ENCODE results near the gene PPM1H.
"Not testable (repeated sequence)": the region's sequence is repeated elsewhere in the genome, so short reads cannot be mapped to it uniquely, and the experiment has no call there.

The PPM1H gene

DNA sequence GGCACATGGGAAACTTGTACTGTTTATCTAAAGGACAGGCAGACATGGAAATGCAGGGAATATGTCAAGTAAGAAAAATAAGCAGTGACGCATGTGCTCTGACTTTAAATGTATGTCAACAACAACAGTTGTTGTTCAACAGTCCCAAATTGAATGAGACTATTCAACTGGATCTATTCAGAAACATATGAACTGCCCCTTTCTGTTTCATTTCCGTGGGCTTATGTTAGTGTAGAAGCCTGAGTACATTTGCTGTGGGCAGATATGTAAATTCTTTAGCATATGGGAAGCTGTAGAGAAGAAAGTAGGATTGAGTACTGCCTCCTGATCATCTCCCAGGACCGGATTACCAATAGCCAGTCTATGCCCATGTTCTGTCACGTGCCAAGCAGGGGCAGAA is 7.4 kb upstream of the PPM1H start:
- not testable (repeated sequence) for DNase-seq

DNA sequence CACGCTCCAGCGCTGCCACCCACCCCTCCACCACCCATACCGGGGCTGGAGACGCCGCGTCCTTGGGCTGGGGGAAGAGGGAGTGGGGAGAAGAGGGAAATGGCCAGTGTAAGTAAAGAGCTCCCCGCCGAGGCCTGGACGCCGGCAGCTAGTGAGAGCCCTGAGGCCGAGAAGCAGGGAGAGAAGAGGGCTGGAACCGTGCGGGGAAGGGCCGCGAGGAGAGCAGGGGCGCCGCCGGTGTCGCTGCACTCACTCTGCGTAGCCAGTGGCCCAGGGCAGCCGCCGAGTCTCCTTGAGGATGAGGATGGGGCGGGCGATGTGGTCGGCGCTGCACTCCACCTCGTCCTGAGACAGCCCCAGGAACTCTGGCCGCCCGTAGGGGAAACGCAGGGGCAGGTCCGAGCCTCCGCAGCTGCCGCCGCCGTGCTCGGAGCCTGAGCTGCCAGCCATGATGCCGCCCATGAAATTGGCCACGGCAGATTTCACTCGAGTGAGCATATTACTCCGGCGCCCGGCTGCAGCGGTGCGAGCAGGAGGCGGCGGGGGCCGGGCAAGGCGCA is 631 bp downstream of the PPM1H start:
- DNase-seq, result no peak

DNA sequence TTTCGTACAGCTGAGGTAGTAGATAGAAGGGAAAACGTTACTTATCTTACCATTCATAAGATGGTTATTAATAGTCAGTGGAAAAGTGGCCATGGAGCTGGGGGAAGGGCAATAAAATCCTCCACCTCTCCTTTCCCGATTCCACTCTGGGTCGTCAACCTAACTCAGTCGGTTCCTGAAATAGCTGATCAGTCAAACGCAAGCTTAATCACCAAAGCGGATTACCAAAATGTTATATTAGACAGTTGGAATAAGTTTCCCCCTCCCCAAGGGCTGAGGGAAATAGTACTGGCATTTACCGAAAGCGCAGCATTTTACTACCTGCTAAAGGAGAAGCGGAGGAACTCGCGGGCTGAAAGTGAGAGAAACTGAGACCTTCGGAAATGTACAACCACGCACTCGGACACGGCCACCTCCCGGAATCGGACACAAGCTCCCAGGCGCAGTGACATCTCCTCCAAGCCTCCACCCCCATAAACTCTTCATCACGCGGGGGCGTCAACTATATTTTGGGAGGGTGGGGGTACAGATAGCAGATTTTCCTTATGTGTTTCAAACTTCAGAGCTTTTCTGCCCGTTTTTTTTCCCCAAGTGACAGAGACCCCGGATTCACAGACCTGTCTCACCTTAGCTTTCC is 1.2 kb downstream of the PPM1H start:
- DNase-seq, result no peak

DNA sequence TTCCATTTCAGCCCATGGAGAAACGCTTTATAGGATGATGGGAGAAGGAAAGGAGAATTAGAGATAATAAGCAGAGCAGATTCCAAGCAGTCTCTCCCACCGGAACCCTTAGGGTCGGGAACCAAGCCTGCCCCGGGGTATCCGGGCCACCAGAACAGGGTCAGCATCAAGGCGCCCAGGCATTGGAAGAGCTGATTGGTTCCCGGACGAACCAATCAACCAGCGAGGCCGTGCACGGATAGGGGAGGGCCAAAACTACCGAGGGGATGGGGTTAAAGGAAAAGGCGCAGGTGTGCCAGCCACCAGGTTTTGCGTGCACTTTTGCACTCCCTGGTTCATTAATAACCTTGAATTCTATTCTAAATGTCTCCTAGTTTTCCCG is 1.7 kb downstream of the PPM1H start:
- no peak for DNase-seq

DNA sequence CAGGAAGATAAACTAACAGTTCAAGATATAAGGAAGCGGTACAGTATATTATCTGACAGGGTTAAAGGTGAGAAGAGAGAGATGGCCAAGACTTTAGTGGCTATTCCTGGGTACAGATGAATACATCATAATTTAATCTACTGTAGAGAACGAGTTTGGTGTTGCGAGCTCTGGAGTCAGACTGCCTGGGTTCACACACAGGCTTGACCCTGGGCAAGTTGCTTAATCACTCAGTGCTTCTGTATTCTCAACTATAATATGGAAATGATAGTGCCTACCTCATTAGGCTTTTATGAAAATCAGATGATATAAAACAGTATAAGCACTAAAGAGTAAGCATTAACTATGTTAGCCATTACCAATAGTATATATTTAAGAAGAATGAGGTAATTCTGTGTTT is 3.5 kb downstream of the PPM1H start:
- no peak for DNase-seq

DNA sequence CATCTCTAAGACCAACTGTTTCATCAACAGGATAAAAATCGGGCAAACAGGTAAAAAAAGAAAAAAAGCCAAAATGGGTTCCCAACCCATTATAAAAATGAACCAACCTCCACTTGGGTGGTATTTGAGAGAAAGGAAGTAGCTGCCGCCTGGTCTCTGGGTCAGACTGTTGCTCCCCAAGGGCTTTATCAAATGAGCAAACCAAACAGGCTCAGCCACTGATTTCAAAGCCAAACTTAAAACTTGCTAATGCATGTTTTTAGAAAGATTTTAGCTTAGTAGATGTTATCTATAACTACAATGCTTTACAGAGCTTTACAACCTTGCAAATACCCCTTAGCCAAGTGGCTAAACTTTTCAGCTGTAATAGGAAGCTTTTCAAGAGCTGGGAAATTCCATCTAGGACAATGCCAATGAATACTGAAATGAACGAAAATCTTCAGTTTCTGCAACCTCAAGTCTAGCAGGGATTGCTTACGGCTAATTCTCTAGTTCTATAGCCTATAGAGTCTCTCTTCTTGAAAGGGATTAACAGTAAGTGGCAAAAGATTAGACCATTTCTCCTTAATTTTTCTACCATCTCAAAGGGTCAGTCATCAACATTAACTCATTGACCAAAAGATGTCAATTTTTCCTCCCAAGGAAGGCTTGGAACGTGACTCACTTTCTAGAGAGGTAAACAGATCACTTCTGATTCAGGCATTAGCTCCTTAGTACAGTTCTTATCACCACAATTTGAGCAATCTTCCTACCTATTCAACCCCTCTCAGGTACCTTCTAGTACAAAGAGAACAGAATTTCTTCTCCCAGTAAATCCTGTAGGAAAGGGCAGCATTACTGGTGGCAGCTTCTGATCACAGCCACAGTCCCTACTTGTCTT is 4.2 kb downstream of the PPM1H start:
- DNase-seq, result no peak

DNA sequence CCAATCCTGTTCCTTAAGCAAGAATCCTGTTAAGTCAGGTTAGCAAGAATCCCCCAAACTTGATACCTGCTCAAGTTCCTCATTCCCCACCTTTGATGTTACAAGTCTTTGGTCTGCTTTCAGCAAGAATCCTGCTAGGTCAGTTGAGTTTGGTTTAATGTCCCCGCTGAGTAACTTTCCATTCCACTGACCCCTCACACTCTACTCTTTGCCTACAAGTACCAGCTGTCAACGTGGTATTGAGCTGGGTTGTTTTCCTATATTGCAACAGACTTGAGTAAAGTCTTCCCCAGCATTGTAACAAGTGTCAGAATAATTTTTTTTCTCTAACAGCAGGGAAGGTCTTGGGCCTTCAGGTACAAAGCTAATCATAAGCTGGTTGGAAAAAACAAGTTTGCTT is 6.3 kb downstream of the PPM1H start:
- no peak for DNase-seq

DNA sequence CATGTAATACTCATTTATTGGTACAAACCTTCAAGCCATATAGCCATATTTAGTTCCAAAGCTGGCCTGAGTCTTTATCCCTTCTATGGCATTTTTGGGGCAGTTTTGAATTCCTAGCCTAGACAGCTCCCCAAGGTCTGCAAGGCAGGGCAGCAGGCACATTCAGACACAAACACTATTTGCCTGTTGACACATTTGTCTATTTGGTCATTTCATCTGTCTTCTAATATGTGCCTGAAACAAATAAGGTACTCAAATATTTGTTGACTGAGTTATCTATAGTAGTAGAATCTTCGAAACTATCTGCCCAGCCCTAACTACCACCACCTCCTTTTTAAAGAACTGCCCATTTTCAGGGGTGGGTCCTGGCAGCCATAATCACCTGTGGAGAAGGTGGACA is 9.3 kb downstream of the PPM1H start:
- DNase-seq, result no peak

DNA sequence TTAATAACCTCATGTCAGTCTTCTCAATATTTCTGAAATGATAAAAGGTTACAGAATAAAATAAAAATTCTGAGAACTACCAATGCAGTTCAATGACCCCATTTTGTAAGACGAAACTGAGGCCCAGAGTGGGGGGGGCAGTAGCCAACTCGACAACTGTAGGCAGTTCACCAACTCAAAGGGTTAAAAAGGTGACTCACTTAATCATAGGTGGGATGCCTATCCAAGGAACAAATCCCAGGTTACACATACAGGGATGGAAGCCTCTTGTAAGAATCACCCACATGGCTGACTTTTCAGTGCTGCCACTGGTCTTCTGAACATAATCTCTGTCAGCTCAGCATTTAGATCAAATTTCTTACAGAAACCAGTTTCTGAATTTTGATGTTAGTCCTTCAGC is 10.9 kb downstream of the PPM1H start:
- DNase-seq, result no peak

DNA sequence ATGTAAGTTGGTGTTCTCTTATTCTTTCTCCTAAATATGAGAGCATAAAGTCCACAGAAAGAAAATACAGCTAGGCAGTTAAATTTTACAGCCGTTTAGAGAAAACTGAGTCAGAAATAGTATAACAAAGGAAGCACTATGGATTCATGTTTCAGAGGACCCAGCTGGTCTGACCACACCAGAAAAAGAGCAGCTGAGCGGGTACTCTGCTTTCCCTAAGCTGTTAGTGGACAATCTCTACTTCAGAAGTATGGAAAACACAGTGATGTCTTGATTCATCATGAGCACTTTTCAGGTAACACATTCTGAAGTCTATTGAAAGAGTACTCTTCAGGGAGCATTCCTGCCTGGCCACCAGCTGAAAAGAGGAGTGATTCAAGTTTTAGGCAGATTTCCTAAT is 12.4 kb downstream of the PPM1H start:
- no peak for DNase-seq

DNA sequence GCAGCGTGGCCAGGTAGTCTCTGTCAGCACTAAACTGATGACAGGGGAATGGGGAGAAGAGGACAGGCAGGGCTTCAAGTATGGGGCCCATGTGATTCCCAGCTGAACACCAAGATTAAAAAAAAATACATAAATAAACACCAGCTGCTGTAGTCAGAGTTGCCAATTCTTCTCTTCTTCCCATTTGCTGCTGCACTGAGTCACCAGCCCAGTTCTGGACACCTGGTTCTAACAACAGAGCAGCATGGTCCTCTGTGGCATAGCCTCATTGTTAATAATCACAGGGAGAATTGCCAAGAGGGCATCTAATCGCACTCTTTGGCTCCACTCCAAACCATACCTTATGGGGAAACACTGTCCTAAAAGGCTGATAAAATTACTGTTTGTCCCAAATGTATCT is 15.1 kb downstream of the PPM1H start:
- DNase-seq, result no peak

DNA sequence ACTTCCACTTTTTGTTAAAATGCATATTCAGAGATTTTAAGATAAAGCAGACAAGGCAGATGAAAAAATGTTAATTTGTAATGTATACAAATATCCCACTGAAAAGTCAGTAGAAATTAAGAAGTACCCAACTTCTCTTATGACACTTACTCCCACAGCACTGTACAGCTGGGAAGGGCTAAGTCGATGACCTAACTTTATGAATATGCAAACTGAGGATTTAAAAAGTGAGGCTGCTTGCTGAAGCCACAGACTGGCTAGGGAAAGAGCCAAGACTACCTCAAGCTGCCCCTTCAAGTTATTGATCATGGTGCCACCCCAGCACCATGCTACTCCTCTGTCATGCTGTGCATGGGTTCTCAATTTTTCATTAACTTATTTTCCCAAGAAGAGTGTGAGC is 17.0 kb downstream of the PPM1H start:
- DNase-seq, result no peak

DNA sequence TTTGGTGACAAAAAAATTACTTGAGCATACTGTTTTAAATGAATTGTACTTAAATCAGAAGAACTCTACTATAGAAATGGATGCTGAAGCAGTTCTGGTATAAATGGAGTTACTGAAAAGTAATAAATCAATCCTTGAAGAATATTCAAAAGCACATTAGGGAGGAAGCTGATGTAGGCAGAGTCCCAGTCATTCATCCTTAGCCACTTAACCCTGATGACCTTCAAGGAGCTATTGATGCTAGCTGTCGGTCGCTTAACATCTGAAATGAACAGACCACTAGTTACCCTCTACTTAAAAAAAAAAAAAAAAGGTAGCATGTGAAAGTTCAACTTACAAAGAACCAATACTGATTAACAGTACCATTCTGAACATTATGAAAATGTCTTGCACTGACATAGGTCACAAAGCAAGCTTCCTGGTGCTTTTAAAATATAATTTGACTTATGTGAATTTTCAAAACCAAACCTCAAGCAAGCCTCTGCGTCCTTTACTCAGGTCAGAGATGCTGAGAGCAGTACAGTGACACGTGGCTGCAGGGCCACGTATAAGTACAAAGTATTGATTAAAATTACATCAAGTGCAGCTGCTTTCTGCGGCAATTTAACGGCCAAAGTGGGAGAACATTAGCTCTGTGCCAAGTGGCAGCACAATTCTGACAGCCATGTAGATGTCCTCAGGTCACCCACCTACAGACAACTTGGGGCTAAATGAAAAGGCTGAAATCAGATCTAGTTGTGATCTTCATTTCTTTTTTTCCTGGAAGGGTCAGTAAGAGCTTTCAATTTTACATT is 18.1 kb downstream of the PPM1H start:
- DNase-seq, result no peak

DNA sequence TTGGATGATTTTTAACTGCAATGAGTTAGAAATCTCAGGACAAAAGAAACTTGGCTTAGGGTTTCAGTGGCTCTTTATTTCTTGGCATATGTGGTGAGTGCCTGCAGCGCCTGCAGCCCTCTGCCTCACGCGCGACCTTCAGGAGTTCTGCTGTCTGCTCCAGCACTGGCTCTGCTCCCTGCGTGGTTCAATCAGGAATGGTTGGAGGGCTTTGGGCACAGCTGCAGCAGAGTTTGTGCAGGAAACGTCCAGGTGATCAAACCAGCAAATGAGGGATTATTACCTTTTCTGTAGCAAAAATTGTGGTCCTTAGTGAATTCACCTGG is 19.8 kb downstream of the PPM1H start:
- no peak for DNase-seq

DNA sequence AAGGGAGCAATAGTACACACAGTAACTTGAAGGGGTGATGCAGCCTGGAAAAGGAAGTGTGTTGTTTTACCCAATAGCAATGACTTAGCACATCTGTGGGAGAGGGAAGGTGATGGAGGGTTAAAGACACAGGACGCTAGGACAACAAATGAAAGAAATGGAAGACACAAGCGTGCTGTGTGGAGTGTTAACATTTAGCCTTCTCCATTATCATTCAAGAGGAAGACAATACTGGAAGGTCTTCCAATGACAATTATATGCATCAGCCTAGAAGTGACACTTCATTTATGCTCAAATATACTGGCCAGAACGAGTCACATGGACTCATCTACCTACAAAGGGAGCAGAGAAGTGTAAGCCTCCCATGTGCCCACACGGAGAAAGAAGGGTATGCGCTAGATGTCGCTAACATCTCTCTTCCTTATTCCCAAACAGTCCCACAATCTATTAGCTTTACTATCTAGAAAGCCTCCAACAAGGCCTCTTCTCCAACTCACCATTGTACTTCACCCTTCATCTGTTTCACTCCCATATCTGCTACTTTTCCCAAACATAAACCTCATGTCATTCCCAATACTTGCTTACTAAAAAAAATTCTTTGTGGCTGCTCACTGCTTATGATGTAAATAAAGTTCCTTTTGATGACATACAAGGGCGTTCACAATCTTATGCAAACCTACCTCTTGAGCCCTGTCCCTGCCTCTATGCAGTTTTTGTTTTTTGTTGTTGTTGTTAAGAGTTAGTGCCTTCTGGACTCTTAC is 20.3 kb downstream of the PPM1H start:
- DNase-seq, result no peak

DNA sequence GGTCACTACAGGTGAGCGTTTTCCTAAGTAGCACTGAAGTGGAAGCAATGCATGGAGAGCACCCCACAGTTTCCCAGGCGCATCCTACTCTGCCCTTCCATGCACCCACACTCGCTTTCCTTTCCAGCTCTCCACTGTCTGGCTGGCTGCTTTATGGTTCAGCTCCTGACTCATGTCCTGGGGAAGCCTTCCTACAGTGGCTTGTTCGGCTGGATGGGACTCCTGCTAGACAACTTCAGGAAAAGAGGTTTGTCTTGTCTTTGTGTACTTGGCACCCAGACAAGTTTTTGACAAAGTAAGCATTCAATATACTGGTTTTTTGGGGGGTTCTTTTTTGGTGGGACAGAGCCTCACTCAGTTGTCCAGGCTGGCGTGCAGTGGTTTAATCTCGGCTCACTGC is 21.6 kb downstream of the PPM1H start:
- no peak for DNase-seq

DNA sequence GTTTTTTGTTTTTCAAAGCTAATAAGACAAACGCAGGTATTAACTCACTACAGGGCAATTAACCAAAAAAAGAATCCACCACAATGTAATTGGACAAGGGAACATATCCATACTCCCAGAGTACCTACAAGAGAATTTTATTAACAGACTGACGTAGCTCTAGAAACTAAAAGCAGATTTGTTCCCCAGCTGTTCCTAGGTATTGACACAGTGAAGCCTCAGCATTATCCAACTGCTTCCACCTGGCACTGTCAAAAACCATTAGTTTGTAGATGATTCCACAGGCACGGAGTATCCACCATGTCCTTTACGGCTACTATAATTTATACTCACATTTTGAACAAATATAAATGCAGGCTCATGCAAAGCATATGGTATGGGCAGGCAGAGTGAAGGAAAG is 22.3 kb downstream of the PPM1H start:
- DNase-seq, result no peak

DNA sequence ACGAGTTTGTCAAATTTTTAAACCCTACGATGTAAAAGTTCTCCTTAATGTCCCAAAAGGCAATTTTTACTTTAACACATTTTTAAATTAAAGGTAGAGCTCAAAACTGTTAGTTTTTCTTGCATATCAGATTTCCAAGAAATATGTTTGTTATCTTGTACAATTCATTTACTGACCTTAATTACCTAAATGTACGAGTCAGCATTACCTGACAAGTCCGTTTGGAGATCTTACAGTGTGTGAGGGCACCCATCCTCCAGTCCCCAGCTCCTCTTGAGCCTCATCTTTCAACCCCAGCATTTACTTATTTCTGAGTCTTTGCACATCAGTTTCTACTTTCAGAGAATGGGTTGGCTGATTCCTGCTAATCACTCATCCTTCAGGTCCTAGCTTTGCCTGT is 23.7 kb downstream of the PPM1H start:
- no peak for DNase-seq

DNA sequence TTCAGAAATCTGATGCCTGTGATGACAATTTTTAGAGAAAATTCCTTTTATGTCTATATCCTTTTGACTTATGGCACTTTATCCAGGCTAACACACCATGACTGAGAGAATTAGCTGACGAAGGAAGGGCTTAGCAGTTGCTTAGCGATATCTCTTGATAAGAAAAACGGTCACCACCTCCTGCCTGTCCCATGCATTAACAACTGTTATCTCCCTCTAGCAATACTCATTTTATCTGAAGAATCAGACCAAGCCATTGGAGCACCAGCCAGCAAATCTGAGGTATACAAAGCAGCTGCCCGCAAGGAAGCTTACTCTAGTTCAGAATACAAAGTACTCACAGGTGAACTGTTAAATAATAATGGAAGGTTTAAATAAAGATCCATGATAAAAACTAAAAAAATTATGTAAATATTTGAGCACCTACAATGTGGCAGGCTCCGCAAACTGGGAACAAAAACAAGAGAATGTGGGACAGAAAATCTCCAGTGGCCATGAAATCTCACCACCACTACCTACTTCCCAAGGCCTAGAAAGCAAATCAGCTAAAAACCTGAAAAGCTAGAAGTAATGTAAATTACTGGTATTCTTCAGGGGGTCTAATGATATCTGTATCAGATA is 24.3 kb downstream of the PPM1H start:
- no peak for DNase-seq

DNA sequence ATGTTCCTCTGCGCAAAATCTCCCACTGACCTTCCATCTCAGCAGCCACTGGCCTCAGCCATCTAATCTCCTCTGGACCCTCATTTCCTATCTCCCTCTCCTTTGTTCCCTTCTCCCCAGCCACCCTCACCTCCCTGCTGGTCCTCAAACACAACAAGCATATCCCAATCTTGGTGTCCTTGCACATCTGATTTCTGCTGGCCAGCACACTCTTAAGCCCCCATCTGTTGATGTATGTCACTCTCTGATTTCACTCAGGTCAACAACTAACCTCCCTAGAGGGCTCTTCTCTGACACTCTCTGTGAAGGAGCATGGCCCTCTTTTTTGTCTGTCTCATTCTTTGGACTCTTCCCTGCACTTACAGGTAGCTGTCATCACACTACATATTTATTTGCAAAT is 25.6 kb downstream of the PPM1H start:
- DNase-seq, result no peak

DNA sequence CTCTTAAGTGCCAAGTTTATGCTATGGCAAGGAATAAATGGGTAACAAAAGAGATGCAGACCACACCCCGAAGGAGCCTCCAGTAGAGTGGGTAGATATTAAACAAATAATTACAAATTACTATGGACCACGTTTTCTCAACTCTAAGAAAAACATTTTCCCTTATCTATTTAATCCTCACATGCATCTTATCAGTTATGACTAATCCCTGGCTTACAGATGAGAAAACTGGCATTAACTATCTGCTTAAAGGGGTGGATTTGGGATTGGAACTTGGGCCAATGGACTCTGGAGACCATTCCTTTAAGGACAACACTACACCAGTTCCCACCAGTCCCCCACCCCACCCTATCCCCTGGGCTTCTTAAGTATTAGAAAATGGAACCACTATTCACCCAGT is 26.3 kb downstream of the PPM1H start:
- no peak for DNase-seq

DNA sequence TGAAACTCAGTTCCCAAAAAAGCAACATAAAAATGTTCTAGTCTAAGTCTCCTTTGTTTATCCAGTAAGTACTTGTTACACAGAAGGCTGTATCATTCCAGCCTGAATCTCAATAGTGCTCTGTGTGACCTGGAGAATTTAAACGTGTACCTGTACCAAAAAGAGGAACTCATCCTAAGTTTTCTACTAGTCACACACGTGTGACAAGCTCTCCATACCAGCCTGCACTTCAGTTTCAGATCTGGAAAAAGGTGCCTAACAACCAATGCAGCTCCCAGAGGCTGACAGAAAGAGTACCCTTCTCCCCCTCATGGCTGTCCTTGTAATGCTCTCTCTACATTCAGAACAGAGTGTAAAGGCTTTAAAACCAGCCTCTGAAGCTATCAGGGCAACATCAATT is 27.4 kb downstream of the PPM1H start:
- DNase-seq, result no peak

DNA sequence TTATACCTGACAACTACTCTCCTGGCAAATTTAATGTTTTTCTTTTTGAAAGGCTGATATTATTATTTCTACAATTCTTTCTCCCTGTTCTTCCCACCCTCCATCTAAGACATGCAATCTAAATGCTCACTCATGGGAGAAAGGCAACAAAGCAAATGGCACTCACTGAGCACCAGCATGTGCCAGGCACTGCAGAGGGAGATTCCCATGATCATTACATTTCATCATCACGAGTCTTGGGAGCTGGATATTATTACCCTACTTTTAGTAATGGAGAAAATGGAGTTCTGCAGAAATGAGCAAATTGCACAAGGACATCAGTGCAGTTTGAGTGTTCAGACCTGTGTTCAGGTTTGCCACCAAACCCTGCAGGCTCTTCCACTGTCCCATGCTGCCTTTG is 27.9 kb downstream of the PPM1H start:
- DNase-seq, result no peak

All from CD4-positive, alpha-beta T cell treated with Interleukin-12 subunit alpha and Interleukin-12 subunit beta, for 1 hour (primary cell).